ENCODE results near the gene P4HA2.

Gene P4HA2

DNA sequence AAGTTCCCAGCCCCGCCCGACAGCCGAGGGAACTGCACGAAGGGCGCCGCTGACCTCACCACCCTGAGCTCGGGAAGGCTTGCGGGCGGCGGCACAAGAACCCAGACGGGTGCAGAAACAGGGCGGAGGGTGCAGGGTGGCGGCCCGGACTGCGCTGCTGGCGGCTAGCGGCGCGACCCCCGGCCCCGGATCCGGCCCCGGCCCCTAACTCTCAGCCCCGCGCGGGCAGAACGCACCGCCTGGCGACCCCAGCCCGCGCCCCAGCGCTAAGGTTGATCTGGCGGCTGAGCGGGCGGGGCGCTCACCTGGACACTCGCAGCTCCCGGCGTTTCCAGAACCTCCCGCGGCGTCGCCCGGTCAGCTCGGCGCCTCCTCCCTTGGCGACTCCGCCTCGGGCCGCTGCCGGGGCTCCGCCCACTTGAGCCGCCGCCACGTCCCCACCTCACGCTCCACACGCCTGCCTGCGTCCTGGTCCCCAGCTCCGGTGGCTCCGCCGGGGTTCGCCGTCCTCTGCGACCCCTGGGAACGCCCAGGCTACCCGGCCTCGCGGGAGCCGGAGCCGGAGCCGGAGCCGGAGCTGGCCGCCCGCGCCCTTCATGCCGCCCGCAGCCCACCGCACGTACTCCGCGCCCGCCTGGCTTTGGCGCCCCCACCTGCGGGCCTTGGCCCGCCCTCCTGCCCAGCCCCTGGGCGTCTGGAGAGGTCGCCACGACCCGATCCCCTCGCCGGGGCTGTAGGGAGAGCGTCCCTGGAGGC lies at the start of gene P4HA2:
P4HA2 (minus strand) TSS at position 369 of the 756 bp plus-strand sequence. CDS start 9,227 bp downstream, outside the sequence.
- DNase-seq: peak; percentile 14

DNA sequence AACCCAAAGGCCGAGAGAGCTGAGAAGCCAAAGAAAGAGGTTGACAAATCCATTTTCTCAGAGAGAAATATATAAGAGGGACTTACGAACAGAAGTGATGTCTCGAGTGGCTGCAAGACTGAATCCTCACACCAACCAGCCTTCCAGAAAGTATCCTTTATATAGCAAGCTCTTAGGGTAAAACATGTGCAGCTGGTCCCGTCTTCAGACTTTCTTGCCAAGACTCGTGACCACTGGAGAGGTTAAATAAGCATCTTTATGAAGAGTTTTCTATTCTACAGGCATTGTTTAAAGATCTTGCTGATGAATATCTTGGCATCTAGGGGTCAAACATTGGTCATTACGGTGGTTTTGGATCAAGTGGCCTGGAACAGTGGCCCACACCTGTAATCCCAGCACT lies 49.6 kb upstream of the P4HA2 start:
- DNase-seq: no peak

DNA sequence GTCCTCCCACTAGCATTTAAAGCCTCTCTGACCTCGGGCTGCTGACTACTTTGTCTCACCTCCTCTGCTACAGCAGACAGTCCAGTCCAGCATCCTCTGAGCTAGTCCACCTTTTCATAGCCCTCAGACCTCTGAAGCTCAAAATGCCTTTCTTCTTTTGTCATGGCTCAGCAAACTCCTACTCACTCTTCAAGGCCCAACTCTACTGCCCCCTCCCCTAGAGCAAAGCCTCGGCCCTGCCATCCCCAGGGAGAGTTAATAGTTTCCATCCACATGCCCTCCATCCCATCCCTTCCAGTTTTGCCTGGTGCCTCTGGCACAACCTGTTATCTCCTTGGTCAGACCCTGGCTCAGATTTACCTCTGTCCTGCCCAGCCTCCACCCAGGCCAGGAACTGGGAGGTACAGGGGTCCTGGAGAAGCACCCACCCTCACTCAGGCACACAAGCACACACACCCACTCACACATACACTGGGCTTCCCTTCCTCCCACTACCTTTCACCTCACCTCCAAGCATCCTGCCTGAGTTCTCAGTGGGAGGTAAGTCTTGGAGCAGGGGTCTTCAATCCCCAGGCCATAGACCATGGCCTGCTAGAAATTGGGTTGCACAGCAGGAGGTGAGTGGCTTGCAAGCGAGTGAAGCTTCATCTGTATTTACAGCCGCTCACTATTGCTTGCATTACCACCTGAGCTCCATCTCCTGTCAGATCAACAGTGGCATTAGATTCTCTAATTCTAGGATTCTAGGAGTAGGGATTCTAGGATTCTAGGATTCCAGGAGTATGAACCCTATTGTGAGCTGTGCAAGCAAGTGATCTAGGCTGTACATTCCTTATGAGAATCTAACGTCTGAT lies 47.9 kb upstream of the P4HA2 start:
- no peak for DNase-seq

DNA sequence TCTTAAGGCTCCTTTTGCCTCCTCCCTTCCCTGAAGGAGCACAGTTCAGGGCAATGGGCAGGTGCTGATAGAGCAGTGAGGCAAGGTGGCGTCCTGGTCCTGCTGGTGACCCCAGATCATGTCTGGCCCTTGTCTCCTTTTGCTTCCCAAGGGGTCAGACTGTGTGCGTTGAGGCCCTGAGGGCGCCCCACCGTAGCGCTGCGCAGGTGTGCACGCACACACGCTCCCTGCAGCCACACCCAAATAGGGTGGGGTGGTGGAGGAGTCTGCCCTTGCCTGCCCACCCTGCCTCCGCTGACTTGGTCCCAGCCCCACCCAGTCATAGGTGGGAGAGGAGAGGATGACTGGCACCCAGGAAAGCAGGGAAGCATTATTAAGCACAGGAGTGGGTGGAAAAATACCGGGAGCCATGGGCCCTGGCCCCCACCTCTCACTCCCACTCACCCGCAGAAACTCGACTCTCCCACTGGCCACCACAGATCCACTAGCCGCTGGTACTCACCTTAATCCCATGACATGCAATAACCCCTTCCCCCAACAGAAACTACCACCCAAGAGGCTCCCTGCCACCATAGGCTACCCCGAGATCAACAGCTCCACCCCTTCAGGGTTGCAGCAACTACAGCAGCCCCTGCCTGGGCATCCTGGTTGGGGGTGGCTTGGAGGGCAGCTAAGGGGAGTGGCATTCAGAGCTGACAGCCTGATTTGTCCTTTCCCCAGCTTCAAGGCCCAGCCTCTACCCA lies 46.6 kb upstream of the P4HA2 start:
- no peak for DNase-seq

DNA sequence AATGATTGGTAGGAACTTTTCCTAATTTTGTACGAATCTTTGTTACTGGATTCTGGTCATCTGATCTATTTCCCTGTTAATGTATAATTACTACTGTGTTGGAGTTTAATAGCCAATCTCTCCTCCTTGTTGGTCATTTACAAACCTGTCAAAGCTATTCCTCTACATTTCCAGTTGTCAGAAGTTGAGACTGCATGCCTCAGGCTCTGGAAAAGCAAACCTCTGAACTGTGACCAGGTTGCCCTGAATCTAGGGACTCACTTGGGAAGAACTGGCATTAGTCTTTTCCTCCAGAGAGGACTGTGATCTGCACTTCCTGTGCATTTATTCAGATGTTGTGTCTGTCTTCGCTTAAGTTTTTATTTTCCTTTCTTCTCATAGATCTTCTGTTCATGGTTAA lies 46.0 kb upstream of the P4HA2 start:
- DNase-seq: no peak

DNA sequence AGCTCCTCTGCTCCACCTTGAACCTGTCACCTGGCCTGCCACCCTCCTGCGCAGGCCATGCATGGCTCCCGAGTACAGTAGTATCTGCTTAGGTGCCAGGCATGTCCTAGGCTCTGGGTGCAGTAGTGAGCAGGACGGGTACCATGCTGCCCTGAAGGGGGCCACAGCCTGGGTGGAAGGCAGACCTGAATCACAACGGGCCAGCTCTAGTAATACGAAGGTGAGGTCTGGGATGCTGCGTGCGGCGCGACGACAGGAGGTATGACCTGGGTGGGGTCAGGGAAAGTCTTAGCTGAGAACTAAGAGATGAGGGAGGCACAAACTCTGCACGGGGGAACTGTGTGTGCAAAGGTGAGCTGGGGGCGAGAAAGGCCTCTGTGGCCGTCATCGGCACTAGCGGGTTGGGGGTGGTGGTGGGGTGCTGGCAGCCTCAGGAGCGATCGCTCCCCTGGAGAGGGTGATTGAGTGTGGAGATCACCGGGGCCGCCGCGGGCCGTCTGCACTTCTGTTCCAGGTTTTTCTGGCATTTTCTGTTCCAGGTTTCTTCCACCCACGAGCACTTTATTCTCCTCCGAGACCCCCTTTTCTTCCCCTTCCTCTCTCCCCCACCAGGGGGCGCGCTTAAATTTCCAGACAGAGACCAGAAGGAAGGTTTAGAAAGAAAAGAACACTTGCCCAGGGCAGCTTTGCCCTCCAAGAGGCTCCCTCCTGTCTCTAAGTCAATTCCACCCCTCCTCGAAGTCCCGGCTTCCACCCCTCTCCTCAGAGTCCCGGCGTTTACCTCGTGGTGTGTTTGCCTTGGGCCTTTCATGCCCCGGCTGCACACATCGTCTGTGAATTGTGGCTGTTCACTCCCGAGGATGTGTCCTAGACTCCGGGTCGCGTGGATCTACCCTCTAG lies 44.9 kb upstream of the P4HA2 start:
- DNase-seq: peak; percentile 43

DNA sequence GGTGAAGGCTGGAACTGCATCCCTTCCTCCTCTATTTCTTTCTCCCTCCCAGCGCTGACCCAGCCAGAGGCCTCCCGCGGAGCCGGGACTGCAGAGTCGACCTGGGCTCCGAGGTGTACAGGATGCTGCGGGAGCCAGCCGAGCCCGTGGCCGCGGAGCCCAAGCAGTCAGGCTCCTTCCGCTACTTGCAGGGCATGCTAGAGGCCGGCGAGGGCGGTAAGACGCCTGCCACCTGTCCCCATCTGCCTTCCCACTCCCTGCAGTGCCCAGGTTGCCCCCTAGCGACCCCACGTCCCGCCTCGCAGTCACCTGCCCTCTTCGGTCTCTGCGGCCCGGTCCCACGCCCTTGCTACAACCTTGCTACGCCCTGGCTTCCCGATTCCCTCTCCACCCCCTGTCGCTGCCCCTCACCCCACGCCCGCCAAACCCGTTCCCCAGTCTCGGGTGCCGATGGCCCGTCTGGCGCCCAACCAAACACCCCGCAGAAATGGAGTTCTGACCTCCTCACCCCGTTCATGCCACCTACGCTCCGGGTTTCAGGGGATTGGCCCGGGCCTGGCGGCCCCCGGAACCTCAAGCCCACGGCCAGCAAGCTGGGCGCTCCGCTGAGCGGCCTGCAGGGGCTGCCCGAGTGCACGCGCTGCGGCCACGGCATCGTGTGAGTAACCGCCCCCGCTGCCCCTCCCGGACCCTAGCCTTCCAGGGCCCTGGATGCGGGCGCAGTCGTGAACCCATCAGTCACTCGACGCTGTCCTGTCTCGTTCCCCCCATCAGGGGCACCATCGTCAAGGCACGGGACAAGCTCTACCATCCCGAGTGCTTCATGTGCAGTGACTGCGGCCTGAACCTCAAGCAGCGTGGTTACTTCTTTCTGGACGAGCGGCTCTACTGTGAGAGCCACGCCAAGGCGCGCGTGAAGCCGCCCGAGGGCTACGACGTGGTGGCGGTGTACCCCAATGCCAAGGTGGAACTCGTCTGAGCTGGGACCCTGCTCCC lies 43.9 kb upstream of the P4HA2 start:
- DNase-seq: no peak

DNA sequence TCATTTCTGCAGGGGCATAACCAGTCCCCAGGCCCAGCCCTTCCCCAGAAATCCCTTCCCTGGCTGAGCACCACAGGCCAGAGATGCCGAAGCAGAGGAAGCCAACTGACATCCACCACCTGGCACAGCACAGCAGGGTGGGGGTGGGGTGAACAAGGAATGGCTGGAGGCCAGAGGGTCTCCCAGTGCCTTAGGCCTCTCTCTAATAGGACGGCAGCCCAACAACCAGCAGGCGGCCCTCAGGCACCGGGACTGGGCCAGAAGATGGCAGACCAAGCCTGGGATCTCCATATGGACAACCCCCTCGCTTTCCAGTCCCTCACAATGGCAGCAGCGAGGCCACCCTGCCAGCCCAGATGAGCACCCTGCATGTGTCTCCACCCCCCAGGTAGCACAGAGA lies 43.1 kb upstream of the P4HA2 start:
- no peak for DNase-seq

DNA sequence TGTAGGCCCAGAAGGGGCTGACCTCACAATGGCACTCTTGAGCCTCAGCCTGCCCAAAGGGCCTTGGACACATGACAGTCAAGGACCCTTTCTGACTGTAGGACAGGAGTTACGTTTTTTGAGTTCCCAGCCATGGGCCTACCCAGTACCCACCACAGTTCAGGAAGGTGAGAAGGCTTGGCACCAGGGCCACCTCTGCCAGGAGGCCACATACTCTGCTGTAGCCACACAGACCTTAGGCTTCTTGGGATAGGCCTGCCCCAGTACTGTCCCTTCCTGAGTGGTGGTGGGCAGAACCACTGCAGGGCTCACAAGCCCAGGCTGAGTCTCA lies 42.6 kb upstream of the P4HA2 start:
- no peak for DNase-seq

DNA sequence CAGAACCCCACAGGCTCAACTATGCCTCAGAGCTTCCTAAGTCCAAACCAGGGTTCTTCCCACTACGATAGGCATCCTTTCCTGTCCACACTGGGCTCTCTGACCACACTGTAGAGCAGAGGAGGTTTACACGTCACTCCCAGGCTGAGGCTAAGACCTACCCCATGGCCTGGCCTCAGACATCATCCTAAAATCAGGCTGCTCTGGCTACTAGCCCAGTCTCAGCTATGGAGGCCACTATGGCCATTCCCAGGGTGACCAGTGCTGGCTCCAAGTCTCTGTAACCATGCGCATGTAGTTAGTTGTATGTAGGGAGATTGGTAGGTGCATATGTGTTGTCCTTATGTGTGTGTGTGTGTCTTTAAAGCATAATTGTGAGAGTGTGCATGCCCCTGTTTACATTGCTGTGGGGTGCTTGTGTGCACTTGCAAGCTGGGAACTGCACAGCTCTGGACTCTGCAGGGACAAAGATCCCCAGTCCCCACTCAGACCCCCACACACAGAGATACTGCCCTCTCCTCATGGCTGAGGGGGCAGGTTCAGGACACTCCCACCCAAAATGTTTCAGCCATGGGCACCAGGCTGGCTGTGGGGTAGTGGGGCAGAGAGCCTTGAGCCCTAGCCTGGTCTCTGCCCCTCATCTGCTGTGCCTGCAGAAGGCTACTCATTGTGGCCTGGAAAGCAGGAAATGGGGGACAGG lies 42.1 kb upstream of the P4HA2 start:
- no peak for DNase-seq

DNA sequence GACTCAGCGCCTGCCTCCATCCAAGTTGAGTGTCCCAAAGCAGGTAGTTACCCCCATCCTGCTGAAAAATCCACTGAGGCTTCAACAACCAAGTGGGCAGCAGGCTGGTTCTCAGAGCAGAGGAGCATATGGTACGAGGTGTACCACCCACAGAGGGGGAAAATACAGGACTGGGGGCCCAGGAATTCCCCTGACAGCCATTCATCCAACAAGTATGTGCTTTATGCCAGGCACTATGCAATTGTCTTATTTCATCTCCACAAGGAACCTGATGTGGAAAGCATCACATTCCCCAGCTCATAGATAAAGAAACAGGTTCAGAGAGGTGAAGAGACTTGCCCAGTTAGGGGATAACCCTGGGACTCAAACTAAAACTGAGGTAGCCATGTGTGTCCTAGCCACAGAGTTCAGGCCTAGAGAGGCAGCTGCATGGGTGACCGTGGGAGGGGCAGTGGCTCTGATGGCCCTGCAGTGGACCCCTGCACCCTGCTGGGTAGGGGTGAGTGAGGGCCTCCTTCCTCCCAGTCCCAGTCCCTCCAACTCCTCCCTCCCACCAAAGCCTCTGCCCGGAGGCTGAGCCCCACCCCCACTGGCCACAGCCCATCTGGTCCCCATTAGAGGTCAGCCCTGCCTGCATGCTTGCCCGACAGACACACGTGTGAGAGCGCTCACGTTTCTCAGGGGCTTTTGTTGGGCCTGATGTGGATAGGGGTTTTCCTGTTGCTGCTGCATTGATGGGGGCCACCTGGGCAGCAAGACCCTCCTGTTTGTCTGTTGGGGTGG lies 41.3 kb upstream of the P4HA2 start:
- DNase-seq: no peak

DNA sequence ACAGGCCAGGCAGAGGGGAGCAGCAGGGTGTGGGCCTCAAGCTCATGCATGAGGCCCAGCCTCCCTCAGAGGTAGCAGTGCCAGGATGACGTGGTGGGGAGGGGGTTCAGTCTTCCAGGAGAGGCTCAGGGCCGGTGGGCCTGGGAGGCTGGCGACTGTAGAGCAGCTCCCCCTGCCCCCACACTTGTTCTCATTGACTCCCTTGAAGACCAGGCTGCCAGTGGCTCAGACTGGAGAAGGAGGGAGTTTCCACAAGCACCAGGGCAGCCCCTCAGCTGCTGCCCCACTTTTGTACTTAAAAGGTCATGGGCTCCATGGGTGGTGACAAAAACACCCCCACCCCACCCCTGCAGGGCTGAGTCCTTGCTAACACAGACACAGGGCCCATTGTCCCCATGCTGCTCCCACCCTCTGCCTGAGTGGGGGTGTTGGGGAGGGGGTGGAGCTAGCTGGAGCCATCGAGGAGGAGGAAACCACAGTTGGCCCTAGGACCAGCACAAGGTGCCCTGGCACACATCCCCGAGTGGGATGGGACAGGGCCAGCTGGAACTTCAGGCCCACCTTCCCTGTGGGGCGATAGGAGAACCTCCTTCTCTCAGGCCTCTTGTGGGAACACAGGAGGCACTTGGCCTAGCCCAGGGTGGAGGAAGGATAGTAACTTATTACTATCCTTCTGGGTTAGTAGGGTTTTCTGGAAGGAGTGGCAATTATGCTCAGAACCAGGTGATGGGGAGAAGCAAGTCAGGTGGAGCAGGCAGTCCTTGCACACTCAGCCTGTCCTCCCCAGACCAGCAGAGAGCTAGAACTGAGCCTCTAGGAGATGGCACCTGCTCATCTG lies 40.5 kb upstream of the P4HA2 start:
- no peak for DNase-seq

DNA sequence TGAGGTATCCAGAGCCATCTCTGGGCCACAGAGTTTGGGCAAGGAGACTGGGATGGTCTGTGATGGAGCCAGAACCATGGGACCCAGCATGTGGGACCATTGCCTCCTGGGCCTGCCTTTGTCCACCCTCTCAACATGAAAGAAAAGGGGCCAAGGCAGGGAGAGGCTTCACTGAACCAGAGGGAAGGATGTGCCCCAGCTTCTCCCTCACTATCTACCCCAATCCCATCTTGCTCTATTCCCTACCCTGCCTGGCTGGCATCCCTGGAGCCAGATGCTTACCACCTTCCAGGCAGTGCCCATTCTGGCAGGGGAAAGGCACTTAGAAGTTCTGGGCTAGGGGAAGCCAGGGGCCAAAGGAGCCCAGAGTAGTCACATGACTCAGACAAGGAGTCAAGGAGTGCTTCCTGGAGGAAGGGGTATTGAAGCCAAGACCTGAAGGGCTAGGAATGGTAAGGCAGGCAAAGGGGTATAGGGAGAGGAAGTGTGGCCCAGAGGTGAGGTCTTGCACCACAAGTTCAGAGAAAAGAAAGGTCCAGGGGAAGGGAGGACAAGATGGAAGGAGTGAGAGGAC lies 39.6 kb upstream of the P4HA2 start:
- DNase-seq: no peak

DNA sequence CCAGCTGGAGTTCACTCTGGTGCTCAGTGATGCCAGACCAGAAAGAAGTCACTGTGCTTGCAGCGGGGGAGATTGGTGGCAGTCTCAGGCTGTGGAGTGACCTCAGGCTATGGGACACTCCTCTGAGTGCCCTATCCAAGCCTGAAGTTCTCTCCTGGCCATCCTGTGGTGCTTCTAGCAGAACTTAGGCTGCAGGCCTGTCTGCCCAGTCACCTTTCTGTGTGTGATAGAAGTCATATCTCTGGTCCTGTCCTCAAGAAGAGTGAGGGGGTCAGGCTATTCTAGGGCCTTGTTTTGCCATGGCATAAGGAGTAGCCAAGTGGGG lies 39.1 kb upstream of the P4HA2 start:
- DNase-seq: no peak

DNA sequence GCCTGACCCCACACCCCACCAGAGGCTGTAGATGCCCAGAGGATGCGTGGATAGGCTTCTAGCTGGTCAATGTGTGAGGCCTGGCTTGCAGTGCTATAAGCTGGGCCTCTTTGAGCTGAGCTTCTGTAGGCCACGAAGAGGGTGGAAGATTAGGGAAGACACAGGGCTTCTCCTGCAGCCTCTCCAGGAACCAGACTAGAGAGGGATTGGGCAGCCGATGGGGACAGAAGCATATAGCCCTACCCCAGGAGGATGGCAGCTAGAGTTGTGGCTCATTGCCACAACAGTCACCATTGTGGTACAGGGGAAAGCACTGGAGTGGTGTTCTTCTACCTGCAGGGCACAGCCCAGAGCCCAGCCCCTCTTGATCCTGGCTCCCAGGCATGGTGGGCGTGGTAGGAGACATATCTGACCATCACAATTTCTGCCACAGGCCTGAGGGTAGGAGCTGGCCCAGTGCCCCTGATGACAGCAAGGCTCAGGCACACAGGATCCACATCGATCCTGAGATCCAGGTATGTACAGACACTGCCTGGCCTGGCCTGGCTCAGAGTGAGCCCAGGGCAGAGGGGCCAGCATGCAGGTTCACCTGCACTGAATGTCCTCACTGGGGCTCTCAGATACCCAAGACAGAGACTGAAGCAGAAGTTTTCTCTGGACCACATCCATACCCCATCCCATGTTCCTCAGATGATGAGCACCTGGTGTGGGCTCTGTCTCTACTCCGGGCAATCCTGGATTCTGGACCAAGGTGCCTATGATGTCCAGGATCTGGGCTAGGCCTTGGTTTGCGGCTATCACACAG lies 38.6 kb upstream of the P4HA2 start:
- DNase-seq: no peak

DNA sequence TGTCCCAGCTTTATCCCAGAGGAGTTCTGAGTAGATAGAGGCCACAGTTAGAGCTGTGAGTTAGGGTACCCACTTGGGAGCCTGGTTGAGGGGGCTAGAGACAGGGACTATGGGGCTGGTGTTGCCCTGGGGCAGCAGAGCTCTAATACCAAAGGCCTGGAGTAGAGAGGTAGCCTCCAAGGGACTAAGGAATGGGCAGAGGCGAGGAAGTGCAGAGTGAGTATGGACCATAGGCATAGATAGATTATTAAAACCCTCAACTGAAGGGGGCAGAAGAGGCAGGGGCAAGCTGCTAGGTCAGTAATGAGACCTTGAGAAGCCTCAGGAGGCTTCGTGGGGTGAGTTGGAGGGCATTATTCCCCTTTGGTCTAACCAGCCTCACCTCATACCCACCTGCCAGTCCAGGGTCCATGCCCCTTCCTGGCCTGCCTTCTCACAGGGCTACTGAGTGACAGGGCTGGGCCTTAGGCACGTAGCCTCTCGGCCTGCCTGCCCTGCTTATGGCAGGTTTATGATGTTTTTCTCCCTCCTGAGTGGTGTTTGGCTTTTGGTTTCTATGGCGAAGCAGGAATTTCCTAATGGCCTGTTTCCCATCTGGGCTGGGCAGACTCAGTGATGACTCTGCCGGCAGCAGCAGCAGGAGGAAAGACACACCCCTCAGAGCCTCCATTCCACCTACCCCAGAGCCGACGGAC lies 37.8 kb upstream of the P4HA2 start:
- DNase-seq: no peak

Measured in NCI-H2029 treated with DMSO at 0.1 percent for 48 hours (cell line).